K562 (cell line): ENCODE data around the gene PSG6.

ENCODE experiments used
- CREB1 ChIP-seq, 2 experiments: sonication (generic) in 1 of 2; formaldehyde crosslinking in 1 of 2; IDR thresholded peaks; 2 replicates each; pipeline versions ENCODE4 v1.6.1 to v1.8.0; 2012 to 2022; ENCODE audit warnings: inconsistent platforms in 1 of 2, mild to moderate bottlenecking in 1 of 2, missing genetic modification reagents in 1 of 2, moderate library complexity in 1 of 2
- HDAC2 ChIP-seq: fragments of 450-650 bp; IDR thresholded peaks from 2 replicates; pipeline ENCODE4 v1.6.1; 2016; ENCODE audit warnings: mild to moderate bottlenecking
- NR2C2 ChIP-seq, 2 experiments: fragments of 200-800 bp in 1 of 2; sonication (Bioruptor generic) in 1 of 2; sonication (generic) in 1 of 2; formaldehyde crosslinking in 1 of 2; IDR thresholded peaks; 2 replicates each; pipeline versions ENCODE4 v1.6.1 to v1.8.0; 2016 to 2022; ENCODE audit warnings: mild to moderate bottlenecking in 1 of 2, missing compliant biosample characterization in 1 of 2, missing genetic modification characterization in 1 of 2, missing genetic modification reagents in 1 of 2
- TRIM25 ChIP-seq: fragments of 450-650 bp; IDR thresholded peaks from 2 replicates; pipeline ENCODE4 v1.7.0; 2016; ENCODE audit warnings: borderline replicate concordance
- TF ChIP-seq, protein P1 (sequence below): fragments of 250-450 bp; sonication (Bioruptor Pico); IDR thresholded peaks from 2 replicates; pipeline ENCODE4 v1.8.0; 2021; ENCODE audit warnings: moderate library complexity, mild to moderate bottlenecking, inconsistent platforms
- TF ChIP-seq, protein P2 (sequence below), 2 experiments: fragments of 450-650 bp; formaldehyde crosslinking in 1 of 2; IDR thresholded peaks; 2 replicates each; pipeline versions ENCODE4 v1.4.0 to v1.6.1; 2014 to 2020; ENCODE audit warnings: mild to moderate bottlenecking in 2 of 2, borderline replicate concordance in 1 of 2, low read depth in 1 of 2

- TF ChIP-seq, protein P1, sequence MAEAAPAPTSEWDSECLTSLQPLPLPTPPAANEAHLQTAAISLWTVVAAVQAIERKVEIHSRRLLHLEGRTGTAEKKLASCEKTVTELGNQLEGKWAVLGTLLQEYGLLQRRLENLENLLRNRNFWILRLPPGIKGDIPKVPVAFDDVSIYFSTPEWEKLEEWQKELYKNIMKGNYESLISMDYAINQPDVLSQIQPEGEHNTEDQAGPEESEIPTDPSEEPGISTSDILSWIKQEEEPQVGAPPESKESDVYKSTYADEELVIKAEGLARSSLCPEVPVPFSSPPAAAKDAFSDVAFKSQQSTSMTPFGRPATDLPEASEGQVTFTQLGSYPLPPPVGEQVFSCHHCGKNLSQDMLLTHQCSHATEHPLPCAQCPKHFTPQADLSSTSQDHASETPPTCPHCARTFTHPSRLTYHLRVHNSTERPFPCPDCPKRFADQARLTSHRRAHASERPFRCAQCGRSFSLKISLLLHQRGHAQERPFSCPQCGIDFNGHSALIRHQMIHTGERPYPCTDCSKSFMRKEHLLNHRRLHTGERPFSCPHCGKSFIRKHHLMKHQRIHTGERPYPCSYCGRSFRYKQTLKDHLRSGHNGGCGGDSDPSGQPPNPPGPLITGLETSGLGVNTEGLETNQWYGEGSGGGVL (CRISPR knock-in tag), result no peak
- TF ChIP-seq NR2C2 (CRISPR knock-in tag; IDR thresholded peaks at IDR 0.05) (no peak), NR2C2 (tag; IDR thresholded peaks at IDR 0.05) (no peak), TRIM25 (no peak), CREB1 (IDR thresholded peaks at IDR 0.05) (no peak), CREB1 (CRISPR knock-in tag; IDR thresholded peaks at IDR 0.05) (no peak), HDAC2 (no peak)
- TF ChIP-seq, protein P2, sequence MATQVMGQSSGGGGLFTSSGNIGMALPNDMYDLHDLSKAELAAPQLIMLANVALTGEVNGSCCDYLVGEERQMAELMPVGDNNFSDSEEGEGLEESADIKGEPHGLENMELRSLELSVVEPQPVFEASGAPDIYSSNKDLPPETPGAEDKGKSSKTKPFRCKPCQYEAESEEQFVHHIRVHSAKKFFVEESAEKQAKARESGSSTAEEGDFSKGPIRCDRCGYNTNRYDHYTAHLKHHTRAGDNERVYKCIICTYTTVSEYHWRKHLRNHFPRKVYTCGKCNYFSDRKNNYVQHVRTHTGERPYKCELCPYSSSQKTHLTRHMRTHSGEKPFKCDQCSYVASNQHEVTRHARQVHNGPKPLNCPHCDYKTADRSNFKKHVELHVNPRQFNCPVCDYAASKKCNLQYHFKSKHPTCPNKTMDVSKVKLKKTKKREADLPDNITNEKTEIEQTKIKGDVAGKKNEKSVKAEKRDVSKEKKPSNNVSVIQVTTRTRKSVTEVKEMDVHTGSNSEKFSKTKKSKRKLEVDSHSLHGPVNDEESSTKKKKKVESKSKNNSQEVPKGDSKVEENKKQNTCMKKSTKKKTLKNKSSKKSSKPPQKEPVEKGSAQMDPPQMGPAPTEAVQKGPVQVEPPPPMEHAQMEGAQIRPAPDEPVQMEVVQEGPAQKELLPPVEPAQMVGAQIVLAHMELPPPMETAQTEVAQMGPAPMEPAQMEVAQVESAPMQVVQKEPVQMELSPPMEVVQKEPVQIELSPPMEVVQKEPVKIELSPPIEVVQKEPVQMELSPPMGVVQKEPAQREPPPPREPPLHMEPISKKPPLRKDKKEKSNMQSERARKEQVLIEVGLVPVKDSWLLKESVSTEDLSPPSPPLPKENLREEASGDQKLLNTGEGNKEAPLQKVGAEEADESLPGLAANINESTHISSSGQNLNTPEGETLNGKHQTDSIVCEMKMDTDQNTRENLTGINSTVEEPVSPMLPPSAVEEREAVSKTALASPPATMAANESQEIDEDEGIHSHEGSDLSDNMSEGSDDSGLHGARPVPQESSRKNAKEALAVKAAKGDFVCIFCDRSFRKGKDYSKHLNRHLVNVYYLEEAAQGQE (IDR thresholded peaks at IDR 0.05; ENCODE audit: borderline replicate concordance), result no peak
- TF ChIP-seq, protein P2 (CRISPR knock-in tag; IDR thresholded peaks at IDR 0.05; ENCODE audit: low read depth), result no peak
Measured at GRCh38 chr19:42942187-42942789, 24.6 kb upstream of the PSG6 start.
